Thyroid gland (tissue), 4 donors: ENCODE results near the gene GNL2. TPM values are rescaled to one million over a fixed set of nuclear protein-coding genes. Genes with fewer than 3 reads are reported as not detected.
"Not testable (repeated sequence)": the region's sequence is repeated elsewhere in the genome, so short reads cannot be mapped to it uniquely, and the experiment has no call there.

ENCODE experiments used
- DNase-seq, 2 donors: peaks; one replicate each; pipeline ENCODE4 v3.0.0-alpha.2; 2019
- H3K27ac ChIP-seq, 3 donors: fragments of 200-600 bp; sonication (generic); 1 replicate in 2 of 3; 2 replicates in 1 of 3; pipeline ENCODE4 v1.5.1; 2016 to 2019; ENCODE audit warnings: mild to moderate bottlenecking in 1 of 3, moderate library complexity in 1 of 3
- H3K27me3 ChIP-seq: fragments of 200-600 bp; sonication (generic); one replicate; pipeline ENCODE4 v1.5.1; 2019
- H3K36me3 ChIP-seq, 2 donors: fragments of 200-600 bp; sonication (generic); one replicate each; pipeline ENCODE4 v1.5.1; 2016 to 2019
- H3K4me1 ChIP-seq, 2 donors: fragments of 200-600 bp; sonication (generic); one replicate each; pipeline ENCODE4 v1.5.1; 2017 to 2019
- H3K4me3 ChIP-seq, 3 donors: fragments of 200-600 bp; sonication (generic); replicated peaks in 1 of 3; 1 replicate in 2 of 3; 2 replicates in 1 of 3; pipeline ENCODE4 v1.5.1; 2016; ENCODE audit warnings: mild to moderate bottlenecking in 1 of 3
- H3K9me3 ChIP-seq: fragments of 200-600 bp; sonication (generic); one replicate; pipeline ENCODE4 v1.5.1; 2017
- POLR2A ChIP-seq, 2 donors: fragments of 450-650 bp; IDR thresholded peaks; one replicate each; pipeline ENCODE4 v1.6.1; 2017; ENCODE audit warnings: antibody characterized with exemption in 2 of 2, mild to moderate bottlenecking in 2 of 2, moderate library complexity in 1 of 2
- WGBS, 2 donors: methylation state at CpG; one replicate each; pipeline ENCODE4 v1.1.5; 2017; 5-methylcytosine and 5-hydroxymethylcytosine counted together
- intact Hi-C: fragments of 100-400 bp; cut with DNase I; formaldehyde crosslinking; loops from one replicate; pipeline ENCODE4 v1.15.1; 2023
- total RNA-seq, 4 donors: library from RNA; depleted of rRNA; stranded (reverse); fragments of >200 nt; gene quantifications; one replicate each; pipeline ENCODE4 v1.2.3, GENCODE V29; 2016
- TF ChIP-seq, protein P1 (sequence below), 6 experiments: fragments of 200-600 bp in 3 of 6; fragments of 450-650 bp in 3 of 6; sonication (generic) in 3 of 6; IDR thresholded peaks; one replicate each; pipeline ENCODE4 v1.5.1; 2016 to 2019; ENCODE audit warnings: antibody characterized with exemption in 6 of 6, mild to moderate bottlenecking in 2 of 6, inconsistent platforms in 1 of 6, moderate library complexity in 1 of 6

The GNL2 gene
- total RNA-seq, 4 donors from 2014 or later, result 27.1 to 53.8 (median 33.3) TPM

GRCh38 chr1:37537378-37537777, 58.4 kb downstream of the GNL2 start:
- Histone ChIP-seq H3K27ac (no peak overlapping the region), H3K4me1 (peaks cover 0 to 12% of the 10 kb centered on the region in 2 donors), H3K36me3 (peaks cover 24 to 36% of the 10 kb centered on the region in 2 donors), H3K4me3 (no peak overlapping the region), H3K27me3 (no peaks in the 10 kb centered on the region), H3K9me3 (no peaks in the 10 kb centered on the region)
- intact Hi-C loops, result no loop called here
- no peak for DNase-seq
- WGBS, 2 donors, result 61 to 68% methylated on average over 2 of the region's 2 CpGs
- TF ChIP-seq POLR2A (IDR thresholded peaks at IDR 0.05), result no peak
- TF ChIP-seq, protein P1, sequence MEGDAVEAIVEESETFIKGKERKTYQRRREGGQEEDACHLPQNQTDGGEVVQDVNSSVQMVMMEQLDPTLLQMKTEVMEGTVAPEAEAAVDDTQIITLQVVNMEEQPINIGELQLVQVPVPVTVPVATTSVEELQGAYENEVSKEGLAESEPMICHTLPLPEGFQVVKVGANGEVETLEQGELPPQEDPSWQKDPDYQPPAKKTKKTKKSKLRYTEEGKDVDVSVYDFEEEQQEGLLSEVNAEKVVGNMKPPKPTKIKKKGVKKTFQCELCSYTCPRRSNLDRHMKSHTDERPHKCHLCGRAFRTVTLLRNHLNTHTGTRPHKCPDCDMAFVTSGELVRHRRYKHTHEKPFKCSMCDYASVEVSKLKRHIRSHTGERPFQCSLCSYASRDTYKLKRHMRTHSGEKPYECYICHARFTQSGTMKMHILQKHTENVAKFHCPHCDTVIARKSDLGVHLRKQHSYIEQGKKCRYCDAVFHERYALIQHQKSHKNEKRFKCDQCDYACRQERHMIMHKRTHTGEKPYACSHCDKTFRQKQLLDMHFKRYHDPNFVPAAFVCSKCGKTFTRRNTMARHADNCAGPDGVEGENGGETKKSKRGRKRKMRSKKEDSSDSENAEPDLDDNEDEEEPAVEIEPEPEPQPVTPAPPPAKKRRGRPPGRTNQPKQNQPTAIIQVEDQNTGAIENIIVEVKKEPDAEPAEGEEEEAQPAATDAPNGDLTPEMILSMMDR (IDR thresholded peaks at IDR 0.05), result no peak

DNA sequence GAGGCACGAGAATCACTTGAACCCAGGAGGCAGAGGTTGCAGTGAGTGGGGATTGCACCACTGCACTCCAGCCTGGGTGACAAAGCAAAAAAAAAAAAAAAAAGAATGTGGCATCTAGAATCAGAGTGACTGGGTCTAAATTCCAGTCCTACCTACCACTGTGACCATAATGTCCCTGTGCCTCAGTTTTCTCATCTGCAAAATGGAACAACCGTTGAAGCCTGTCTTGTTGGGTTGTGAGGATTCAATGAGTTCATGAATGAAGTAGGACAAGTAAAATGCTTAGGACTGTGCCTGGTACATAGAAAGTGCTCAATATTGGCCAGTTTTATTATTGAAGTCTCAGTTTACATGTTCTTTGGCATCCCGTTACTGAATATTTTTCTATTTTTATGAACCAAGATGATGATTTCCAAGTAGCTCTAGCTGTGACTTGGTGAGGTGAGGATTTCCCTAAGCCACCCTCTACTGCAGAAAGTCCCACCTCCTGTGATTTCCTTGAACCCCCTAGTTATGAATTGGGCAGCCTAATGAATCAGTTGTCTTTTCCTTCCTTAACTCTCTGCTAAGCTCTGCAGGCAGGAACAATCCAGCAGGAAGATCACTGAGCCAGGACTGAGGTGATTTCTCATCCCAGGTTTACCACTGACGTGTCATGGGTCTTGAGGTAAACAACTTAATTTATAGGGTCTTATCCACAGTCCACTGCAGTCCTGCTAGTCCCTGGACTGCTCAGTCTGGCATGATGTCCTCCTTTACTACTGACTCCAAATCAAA, 62.2 kb downstream of the GNL2 start:
- no peak for DNase-seq
- Histone ChIP-seq H3K4me1 (peaks cover 0 to 12% of the 10 kb centered on the region in 2 donors), H3K27ac (peak overlapping the region in 1 of 3 donors; percentile 40), H3K36me3 (peaks cover 2 to 19% of the 10 kb centered on the region in 2 donors), H3K27me3 (no peaks in the 10 kb centered on the region), H3K4me3 (no peak overlapping the region), H3K9me3 (no peaks in the 10 kb centered on the region)
- TF ChIP-seq, protein P1 (IDR thresholded peaks at IDR 0.05), result no peak
- no peak for TF ChIP-seq POLR2A (IDR thresholded peaks at IDR 0.05)
- intact Hi-C loops, result no loop called here
- WGBS, 2 donors, result 96 to 98% methylated on average over 4 of the region's 4 CpGs

DNA sequence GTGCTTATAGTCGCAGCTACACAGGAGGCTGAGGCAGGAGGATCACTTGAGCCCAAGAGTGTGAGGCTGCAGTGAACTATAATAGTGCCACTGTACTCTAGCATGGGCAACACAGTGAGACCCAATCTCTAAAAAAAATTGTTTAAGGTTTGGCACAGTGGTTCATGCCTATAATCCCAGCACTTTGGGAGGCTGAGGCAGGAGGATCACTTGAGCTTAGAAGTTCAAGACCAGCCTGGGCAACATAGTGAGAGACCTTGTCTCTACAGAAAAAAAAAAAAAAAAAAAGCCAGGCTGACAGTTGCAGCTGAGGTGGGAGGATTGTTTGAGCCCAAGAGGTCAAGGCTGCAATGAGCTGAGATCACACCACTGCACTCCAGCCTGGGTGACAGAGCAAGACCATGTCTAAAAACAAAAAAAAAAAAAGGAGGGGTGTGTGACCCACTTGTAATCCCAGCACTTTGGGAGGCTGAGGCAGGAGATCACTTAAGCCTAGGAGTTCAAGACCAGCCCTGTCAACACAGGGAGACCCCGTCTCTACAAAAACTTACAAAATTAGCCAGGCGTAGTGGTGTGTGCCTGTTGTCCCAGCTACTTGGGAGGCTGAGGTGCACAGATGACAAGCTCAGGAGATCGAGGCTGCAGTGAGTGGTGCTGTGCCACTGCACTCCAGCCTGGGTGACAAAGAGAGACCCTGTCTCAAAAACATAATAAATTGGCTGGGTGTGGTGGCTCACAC, 63.1 kb downstream of the GNL2 start:
- intact Hi-C loops, DNase-seq, H3K27me3 ChIP-seq, H3K9me3 ChIP-seq, H3K4me3 ChIP-seq, H3K27ac ChIP-seq: not testable (repeated sequence)
- WGBS, 2 donors, result 80 to 85% methylated on average over 4 of the region's 4 CpGs
- H3K36me3 ChIP-seq, result peaks cover 0 to 12% of the 10 kb centered on the region in 2 donors
- peaks cover 0 to 12% of the 10 kb centered on the region in 2 donors for H3K4me1 ChIP-seq

DNA sequence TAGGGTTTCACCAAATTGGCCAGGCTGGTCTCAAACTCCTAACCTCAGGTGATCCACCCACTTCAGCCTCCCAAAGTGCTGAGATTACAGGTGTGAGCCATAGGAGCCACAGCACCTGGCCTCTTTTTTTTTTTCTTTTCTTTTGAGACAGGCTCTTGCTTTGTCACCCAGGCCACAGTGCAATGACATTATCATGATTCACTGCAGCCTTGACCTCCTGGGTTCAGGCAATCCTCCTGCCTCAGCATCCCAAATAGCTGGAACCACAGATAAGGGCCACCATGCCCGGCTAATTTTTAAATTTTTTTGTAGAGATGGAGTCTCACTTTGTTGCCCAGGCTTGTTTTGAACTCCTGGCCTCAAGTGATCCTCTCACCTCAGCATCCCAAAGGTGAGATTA, 65.8 kb downstream of the GNL2 start:
- intact Hi-C loops, H3K27me3 ChIP-seq, H3K36me3 ChIP-seq, H3K9me3 ChIP-seq, H3K4me3 ChIP-seq, H3K27ac ChIP-seq, DNase-seq: not testable (repeated sequence)
- H3K4me1 ChIP-seq, result peaks cover 0 to 12% of the 10 kb centered on the region in 2 donors
- 72 to 86% methylated on average over 1 of the region's 1 CpG for WGBS, 2 donors

DNA sequence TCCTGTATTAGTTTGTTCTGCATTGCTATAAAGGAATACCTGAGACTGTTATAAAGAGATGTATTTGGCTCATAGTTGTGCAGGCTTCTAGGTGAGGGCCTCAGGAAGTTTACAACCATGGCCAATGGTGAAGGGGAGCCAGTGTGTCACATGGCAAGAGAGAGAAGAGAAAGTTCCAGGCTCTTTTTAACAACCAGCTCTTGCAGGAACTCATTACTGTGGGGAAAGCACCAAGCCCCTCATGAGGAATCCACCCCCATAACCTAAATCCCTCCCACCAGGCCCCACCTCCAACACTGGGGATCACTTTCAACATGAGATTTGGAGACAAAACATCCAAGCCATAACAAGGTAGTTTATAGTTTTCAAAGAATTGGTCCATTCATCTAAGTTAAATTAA, 76.1 kb downstream of the GNL2 start:
- intact Hi-C loops, result no loop called here
- TF ChIP-seq, protein P1 (IDR thresholded peaks at IDR 0.05), result no peak
- no peak for TF ChIP-seq POLR2A (IDR thresholded peaks at IDR 0.05)
- Histone ChIP-seq H3K4me3 (no peak overlapping the region), H3K4me1 (peaks cover 4 to 5% of the 10 kb centered on the region in 2 donors), H3K36me3 (no peaks in the 10 kb centered on the region), H3K27me3 (no peaks in the 10 kb centered on the region), H3K9me3 (no peaks in the 10 kb centered on the region), H3K27ac (no peak overlapping the region)
- no peak for DNase-seq

DNA sequence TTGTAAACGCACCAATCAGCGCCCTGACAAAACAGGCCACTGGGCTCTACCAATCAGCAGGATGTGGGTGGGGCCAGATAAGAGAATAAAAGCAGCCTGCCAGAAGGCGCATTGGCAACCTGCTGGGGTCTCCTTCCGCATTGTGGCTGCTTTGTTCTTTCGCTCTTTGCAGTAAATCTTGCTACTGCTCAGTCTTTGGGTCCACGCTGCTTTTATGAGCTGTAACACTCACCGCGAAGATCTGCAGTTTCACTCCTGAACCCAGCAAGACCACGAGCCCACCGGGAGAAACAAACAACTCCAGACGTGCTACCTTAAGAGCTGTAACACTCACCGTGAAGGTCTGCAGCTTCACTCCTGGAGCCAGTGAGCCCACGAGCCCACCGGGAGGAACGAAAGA, 76.8 kb downstream of the GNL2 start:
- DNase-seq, H3K9me3 ChIP-seq, intact Hi-C loops, H3K4me3 ChIP-seq, H3K27ac ChIP-seq, H3K4me1 ChIP-seq, H3K36me3 ChIP-seq, H3K27me3 ChIP-seq: not testable (repeated sequence)
- 54 to 58% methylated on average over 15 of the region's 15 CpGs for WGBS, 2 donors

- H3K4me3 ChIP-seq, DNase-seq, H3K4me1 ChIP-seq, H3K9me3 ChIP-seq, intact Hi-C loops, H3K27ac ChIP-seq, H3K27me3 ChIP-seq, H3K36me3 ChIP-seq: not testable (repeated sequence)
- WGBS, 2 donors, result 95% methylated on average over 12 of the region's 31 CpGs; no CpG with 5 or more reads in 1 of the 2 donors
Observed at GRCh38 chr1:37518241-37518640, 77.5 kb downstream of the GNL2 start.
